Calu3 (cell line): ENCODE results near the gene NPHP1. TPM values are rescaled to one million over a fixed set of nuclear protein-coding genes. Genes with fewer than 3 reads are reported as not detected.

ENCODE experiments used
- BruUV-seq: library from RNA; stranded (reverse); fragments of 400-500 nt; replicated peaks from 2 replicates; lab custom pipeline; 2021; lab: Mats Ljungman, UMichigan
- CTCF ChIA-PET: fragments of 300-600 bp; sonication (Branson Sonifier 250); formaldehyde crosslinking; loops from one replicate; lab custom pipeline; 2022; ENCODE audit warnings: antibody characterized with exemption; lab: Charles Lee
- DNase-seq: peaks from one replicate; pipeline ENCODE4 v3.0.0; 2022
- H3K27ac Mint-ChIP-seq: one replicate; pipeline ENCODE4 v1.8.0; 2022; ENCODE audit warnings: mixed read lengths; ENCODE audit not compliant: unreplicated experiment
- H3K27me3 Mint-ChIP-seq: one replicate; pipeline ENCODE4 v1.8.0; 2022; ENCODE audit warnings: mixed read lengths; ENCODE audit not compliant: unreplicated experiment
- H3K36me3 Mint-ChIP-seq: one replicate; pipeline ENCODE4 v1.8.0; 2022; ENCODE audit warnings: mild to moderate bottlenecking, moderate library complexity, mixed read lengths; ENCODE audit not compliant: insufficient read depth, unreplicated experiment
- H3K4me1 Mint-ChIP-seq: one replicate; pipeline ENCODE4 v1.8.0; 2022; ENCODE audit warnings: mild to moderate bottlenecking, low read depth, mixed read lengths; ENCODE audit not compliant: unreplicated experiment
- H3K4me3 Mint-ChIP-seq: one replicate; pipeline ENCODE4 v1.8.0; 2022; ENCODE audit warnings: mild to moderate bottlenecking, low read depth, moderate library complexity, mixed read lengths; ENCODE audit not compliant: unreplicated experiment
- H3K9me3 Mint-ChIP-seq: one replicate; pipeline ENCODE4 v1.8.0; 2022; ENCODE audit warnings: low read depth, mixed read lengths; ENCODE audit not compliant: unreplicated experiment
- CTCF ChIP-seq: fragments of 200-600 bp; IDR thresholded peaks from one replicate; pipeline ENCODE4 v1.8.0; 2022; ENCODE audit warnings: antibody characterized with exemption; ENCODE audit not compliant: unreplicated experiment
- intact Hi-C: fragments of 100-400 bp; cut with micrococcal nuclease; formaldehyde crosslinking; loops from one replicate; pipeline ENCODE4 v1.10.0; 2022; ENCODE audit not compliant: unreplicated experiment
- total RNA-seq: library from RNA; stranded (reverse); gene quantifications from 2 replicates; pipeline ENCODE4 v1.2.3, GENCODE V29; 2022

NPHP1 gene
- total RNA-seq, 1 experiment from 2014 or later = 6.4 TPM

GRCh38 chr2:110124939-110125691, 79.7 kb downstream of the NPHP1 start:
- Mint-ChIP-seq H3K36me3 (no peaks in the 10 kb centered on the region), H3K4me1 (no peaks in the 10 kb centered on the region), H3K27ac (no peak overlapping the region), H3K27me3 (no peaks in the 10 kb centered on the region), H3K9me3 (no peaks in the 10 kb centered on the region), H3K4me3 (no peak overlapping the region)
- CTCF ChIA-PET = interaction anchor here (1.2 to 1.6 kb wide), 2 partner anchors 9 to 25 kb away, joined by 3 to 4 read pairs; partner anchors contain the start of gene MALL
- intact Hi-C loops = no loop called here
- no TSS peak for BruUV-seq
- DNase-seq = no peak
- no peak for TF ChIP-seq CTCF

GRCh38 chr2:110124038-110124825, 80.6 kb downstream of the NPHP1 start:
- BruUV-seq = no TSS peak
- intact Hi-C loops = no loop called here
- no peak for DNase-seq
- Mint-ChIP-seq H3K27me3 (no peaks in the 10 kb centered on the region), H3K36me3 (no peaks in the 10 kb centered on the region), H3K4me3 (no peak overlapping the region), H3K27ac (no peak overlapping the region), H3K4me1 (no peaks in the 10 kb centered on the region), H3K9me3 (no peaks in the 10 kb centered on the region)
- CTCF ChIA-PET = interaction anchor here (1.2 to 1.6 kb wide), 2 partner anchors 9 to 26 kb away, joined by 3 to 4 read pairs; partner anchors contain the start of gene MALL
- TF ChIP-seq CTCF = no peak

GRCh38 chr2:110121592-110121991, 83.2 kb downstream of the NPHP1 start:
- no TSS peak for BruUV-seq
- no peak overlapping the region for H3K27ac Mint-ChIP-seq

GRCh38 chr2:110121052-110121334, 83.8 kb downstream of the NPHP1 start:
- Mint-ChIP-seq H3K4me3 (no peak overlapping the region), H3K36me3 (peaks cover 7% of the 10 kb centered on the region), H3K9me3 (no peaks in the 10 kb centered on the region), H3K27ac (no peak overlapping the region), H3K27me3 (no peaks in the 10 kb centered on the region), H3K4me1 (peaks cover 7% of the 10 kb centered on the region)
- no peak for DNase-seq
- CTCF ChIA-PET = no interaction called here
- no TSS peak for BruUV-seq
- no peak for TF ChIP-seq CTCF
- intact Hi-C loops = no loop called here

More at GRCh38 chr2:110121592-110121991, 83.2 kb downstream of the NPHP1 start:
- TF ChIP-seq CTCF = no peak
- H3K36me3 Mint-ChIP-seq = peaks cover 1% of the 10 kb centered on the region
- H3K4me3 Mint-ChIP-seq = no peak overlapping the region
- peaks cover 1% of the 10 kb centered on the region for H3K4me1 Mint-ChIP-seq
- DNase-seq = no peak
- intact Hi-C loops = no loop called here
- no peaks in the 10 kb centered on the region for H3K9me3 Mint-ChIP-seq
- no peaks in the 10 kb centered on the region for H3K27me3 Mint-ChIP-seq
- CTCF ChIA-PET = no interaction called here
